HG03135 (cell line): Measurements from ENCODE around the gene PNPLA2.

ENCODE experiments used
- ATAC-seq: cut with Tn5 transposase; IDR thresholded peaks from one replicate; pipeline ENCODE4 v1.9.1; 2021; ENCODE audit warnings: mild to moderate bottlenecking, moderate library complexity; ENCODE audit not compliant: unreplicated experiment

Gene PNPLA2, protein sequence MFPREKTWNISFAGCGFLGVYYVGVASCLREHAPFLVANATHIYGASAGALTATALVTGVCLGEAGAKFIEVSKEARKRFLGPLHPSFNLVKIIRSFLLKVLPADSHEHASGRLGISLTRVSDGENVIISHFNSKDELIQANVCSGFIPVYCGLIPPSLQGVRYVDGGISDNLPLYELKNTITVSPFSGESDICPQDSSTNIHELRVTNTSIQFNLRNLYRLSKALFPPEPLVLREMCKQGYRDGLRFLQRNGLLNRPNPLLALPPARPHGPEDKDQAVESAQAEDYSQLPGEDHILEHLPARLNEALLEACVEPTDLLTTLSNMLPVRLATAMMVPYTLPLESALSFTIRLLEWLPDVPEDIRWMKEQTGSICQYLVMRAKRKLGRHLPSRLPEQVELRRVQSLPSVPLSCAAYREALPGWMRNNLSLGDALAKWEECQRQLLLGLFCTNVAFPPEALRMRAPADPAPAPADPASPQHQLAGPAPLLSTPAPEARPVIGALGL

DNA sequence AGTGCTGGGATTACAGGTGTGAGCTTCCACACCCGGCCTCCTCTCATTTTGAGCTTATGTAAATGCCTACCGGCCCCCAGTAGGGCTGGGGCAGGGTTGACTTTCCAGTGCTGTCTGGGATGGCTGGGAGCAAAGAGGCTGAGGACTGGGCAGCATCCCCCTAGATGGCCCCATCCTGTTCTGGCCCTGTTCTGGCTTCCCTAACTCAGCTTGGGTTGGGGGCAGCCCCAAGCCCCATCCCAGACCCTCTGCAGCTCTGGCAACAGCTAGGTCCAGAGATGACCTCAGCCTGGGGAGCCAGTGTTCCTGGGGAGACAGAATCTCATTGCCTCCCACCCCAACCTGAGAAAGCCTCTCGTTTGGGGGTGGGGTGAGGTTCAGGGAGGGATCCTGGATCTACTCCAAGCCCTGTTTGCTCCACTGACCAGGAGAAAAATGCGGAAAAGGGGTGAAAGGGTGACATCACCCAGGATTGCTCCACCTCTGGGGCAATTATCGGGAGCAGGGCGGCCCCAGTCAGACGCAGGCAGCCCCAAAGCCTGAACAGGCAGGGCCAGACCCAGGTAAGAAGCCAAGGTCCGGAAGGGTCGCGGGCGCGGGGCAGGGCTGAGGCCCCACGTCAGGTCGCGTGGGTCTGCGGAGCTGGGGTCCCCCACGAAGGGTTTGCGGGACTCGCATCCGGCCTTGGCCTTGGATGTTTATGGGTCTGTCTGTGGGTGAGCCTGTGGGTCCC is at the start of gene PNPLA2:
Gene PNPLA2, plus strand, starts transcription at position 519 of the 733 bp plus-strand sequence. CDS start 805 bp downstream, outside the sequence.
- ATAC-seq, result peak; percentile 2

DNA sequence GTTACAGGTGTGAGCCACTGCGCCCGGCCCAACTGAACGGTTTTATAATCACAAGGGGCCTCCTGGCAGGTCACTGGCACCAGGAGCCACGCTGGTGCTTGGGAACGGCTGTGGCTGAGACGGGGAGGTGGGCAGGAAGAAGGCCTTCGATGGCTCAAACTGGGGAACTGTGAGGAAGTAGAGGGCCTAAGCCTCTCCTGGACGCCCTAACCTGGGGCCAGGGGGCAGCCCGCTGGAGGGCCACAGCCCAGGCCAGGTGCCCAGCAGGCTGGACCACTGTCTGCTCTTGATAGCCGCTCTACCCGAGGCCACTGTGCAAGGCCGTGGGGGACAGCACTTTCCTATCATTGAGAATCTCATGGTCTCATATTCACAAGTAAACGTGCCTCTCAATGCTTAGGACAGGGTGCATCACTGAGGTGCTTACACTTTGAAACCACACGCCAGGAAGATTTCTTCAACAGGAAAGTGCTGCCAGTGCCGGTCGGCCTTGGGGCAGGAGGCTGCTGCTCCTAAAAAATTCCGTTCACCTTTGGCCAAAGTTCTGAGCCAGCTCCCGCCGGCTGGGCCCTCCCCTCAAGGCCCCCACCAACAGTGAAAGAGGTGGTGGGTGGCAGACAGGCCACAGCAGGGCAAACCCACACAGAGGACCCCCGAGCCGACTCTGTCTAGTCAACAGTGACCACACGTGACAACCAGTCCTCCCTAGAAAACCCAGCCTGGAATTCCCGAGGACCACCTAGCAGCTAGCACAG is 48.6 kb upstream of the PNPLA2 start:
- no peak for ATAC-seq

DNA sequence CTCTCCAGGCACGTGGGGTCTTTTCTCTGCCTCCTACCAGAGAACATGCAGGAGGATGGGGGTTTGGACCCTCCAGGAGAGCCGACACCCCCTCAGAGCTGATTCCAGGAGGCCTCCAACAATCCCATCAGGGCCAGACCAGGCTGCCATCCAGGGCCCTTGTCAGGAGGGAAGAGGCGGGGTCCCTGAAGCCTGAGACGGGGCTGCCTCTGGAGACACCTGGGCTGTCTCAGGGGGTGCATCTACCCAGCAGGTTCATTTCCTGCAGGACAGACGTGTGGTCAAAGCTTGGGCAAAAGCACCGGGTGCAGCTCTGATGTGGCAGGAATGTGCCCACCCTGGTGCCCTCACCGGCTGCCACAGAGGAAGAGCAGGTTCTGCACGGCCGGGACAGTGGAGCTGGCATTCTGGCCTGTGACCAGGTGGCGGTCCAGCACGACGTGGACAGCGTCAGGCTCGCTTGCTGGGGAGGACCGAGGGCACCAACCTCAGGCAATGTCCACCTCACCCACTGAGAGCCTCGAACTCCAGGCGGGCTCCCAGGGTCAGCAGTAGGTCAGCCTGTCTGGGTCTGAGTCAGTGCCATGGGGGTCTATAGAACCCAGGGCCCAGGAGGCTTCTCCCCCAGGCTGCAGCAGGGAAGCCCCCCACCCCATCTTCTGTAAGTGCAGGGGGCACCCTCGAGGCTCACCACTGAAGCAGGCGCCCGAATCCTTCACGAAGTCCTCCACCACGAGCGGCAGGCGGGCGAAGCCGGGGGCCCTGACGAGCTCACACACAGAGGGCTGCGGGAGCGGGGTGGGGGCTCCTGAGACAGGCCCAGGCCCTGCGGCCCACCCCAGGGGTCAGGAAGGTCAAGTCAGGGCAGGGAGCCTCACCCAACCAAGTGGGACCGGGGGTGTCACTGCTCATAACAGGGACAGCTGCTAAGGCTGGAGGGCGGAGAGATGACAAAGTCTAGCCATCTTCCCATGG is 47.8 kb upstream of the PNPLA2 start:
- ATAC-seq, result no peak

DNA sequence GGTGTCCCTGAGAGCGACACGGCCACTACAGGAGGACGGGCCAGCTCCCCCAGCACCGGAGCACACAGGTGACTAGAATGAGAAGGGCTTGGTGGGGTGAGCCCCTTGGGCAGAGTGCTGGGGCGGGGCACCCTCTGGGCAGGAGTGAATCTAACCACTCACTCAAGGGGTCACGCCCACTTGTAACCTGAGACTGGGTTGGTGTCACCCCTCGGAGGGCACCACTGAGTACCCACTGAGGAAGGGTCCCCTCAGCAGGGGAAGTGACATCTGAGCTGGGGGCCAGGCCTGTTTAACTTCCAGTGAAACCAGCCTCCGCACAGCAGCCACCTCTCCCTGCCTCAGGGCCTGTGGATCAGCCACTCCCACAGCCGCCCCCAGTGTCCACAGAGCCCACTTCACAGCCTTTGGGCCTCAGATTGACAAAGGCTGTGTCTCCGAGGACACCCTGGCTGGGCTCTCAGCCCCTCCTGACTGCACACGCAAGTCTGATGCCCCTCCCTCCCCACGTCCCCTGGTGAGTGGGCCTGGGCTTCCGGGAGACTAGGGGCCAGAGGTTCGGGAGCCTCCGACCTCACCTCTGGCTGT is 47.0 kb upstream of the PNPLA2 start:
- ATAC-seq, result no peak

DNA sequence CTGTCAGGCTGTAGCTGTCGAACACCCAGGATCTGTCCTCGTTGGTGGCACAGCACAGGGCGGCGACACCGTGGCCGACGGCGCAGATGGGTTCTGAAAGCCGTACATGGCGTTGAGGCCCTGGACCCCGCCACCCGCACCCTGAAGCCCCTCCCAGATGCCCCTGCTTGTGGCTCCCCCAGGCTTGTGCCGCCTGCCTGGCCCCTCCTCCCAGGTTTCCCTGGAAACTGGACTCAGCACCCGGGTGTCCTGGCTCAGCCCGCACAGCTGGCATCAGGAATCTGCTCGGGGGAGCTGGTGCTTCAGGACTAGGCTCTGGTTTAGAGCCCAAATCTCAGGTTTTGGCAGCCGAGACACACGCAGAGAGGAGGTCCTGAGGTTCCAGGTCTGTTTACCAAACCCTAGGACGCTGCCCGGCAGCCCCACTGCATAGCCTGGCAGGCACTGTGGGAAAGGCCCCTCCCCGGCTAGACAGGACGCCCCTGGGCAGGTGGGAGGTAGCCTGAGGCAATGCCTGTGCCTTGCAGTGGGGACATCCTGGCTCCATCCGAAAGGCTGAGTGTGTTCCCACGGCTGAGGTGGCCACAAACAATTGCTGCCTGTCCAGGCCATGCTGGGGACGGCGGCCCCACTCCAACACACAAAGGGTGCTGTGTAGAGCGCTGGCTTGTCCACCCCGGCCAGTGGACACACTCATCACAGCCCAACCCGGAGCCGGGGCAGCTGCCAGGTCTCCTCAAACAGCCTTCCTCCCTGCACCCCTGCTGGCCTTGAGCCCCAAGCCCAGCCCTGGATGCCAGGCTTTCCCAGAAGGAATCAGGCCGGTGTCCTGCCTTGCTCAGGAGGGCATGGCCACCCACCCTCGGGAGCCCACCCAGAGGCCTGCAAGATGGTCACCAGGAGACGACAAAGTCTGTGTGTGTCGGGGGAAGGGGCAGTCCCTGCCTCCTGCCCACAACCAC is 46.0 kb upstream of the PNPLA2 start:
- no peak for ATAC-seq

DNA sequence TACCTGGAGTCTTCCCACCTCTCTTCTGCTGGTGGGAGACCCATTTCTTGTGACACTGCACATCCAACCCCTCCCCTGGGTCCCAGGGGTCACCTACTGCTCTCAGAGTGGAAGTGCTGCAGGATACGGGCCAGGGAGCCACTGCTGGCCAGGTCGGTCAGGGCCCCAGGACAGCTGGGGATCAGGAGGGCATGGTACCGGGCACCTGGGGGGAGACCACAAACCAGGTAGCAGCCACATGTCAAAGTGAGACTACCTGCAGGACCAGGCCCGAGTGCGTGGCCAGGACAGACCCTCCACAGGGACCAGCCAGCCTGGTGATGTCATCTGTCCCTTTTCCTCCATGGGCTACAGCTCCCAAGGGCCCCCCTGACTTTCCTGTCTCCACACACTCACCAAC is 45.3 kb upstream of the PNPLA2 start:
- ATAC-seq, result no peak

DNA sequence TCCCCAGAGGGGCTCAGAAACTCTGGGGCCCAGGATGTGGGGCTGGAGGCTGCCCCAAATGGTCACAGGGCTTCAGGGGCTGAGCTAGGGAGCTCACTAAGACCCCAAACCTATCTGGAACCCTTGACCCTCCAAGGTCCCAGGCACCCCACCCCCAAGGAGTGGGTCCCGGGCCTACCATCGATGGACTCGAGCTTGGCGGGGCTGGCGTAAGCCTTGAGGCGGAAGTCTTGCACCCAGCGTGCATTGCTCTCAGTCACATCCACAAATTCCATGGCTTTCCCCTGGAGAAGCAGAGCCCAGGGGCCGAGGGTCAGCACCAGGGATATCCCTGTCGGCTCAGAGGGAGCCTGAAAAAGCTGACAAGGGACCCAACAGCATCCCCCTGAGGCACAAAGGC is 44.9 kb upstream of the PNPLA2 start:
- no peak for ATAC-seq

DNA sequence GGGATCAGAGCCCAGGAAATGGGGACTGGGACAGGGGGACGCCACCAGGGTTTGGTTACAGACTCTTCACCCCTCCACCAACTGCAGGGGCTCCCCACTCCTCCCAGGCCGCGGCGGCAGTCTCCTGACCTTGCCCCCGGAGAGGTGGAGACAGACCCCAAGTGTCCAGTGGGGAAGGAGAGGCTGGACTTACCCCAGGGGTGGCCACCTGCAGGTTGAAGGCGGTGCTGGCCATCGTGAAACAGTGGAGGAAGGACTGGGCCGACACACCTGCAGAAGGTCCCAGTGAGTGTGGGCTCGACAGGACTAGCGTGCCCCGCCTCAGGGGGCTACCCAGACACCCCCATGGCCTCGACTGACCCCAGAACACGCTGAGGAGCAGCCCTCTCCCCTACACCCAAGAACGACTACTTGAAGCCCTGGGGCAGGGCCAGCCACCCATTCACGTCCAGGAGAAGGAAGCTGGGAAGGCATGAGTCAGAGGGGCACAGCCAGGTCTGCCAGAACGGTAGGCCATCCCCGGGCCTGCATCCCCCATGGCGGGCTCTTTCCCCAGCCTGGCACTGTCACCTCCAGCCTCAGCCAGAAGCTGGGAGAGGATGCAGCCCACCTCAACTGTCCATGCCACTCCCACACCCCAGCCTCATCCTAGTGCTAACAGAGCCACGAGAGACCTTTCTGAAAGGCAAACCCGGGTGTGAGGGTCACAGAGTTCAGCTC is 43.7 kb upstream of the PNPLA2 start:
- no peak for ATAC-seq

DNA sequence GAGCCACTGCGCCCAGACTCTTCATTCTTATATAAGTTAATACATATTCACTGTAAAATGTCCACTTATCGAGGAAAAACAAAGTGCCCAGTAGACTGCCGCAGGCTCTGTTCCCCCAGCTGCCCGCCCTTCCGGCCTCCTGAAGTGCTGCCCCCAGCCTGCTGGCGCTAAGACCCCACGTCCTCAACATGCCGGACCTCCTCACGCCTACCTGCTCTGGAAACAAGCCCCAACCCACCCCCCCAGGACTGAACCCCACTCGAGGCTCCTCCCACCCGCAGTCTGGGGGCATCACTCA is 42.5 kb upstream of the PNPLA2 start:
- no peak for ATAC-seq

DNA sequence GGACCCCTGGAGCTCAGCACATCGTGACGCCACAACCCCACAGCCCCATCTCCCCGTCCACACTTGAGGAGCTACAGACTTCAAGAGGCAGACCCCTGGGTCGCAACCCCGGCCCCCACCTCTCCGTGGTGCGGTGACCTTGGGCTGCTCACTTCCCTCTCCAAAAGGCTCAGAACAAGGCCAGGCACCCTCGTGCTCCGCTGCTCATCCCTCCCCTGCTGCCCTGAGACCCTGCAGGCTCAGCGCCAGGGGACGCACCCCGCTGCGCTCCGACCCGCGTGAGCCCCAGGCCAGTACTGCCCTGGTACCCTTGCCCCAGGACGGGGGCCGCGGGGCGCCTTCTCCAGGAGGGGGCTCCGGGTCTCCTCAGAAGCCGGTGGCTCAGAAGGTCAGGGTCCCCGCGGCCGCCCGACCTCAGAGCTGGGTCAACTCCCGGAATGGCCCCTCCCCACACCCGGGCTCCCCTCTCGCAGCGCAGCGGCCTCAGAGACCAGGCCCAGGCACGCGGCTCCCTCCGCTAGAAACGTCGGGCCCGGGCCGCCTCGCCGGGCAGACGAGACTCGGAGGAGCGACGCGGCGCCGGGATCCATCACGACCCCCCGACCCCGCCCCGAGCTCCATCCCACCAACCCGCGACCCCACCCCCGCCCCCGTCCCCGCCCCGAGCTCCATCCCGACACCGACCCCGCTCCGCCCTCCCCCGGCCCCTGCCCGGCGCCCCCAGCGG is 42.0 kb upstream of the PNPLA2 start:
- ATAC-seq, result peak; percentile 23

DNA sequence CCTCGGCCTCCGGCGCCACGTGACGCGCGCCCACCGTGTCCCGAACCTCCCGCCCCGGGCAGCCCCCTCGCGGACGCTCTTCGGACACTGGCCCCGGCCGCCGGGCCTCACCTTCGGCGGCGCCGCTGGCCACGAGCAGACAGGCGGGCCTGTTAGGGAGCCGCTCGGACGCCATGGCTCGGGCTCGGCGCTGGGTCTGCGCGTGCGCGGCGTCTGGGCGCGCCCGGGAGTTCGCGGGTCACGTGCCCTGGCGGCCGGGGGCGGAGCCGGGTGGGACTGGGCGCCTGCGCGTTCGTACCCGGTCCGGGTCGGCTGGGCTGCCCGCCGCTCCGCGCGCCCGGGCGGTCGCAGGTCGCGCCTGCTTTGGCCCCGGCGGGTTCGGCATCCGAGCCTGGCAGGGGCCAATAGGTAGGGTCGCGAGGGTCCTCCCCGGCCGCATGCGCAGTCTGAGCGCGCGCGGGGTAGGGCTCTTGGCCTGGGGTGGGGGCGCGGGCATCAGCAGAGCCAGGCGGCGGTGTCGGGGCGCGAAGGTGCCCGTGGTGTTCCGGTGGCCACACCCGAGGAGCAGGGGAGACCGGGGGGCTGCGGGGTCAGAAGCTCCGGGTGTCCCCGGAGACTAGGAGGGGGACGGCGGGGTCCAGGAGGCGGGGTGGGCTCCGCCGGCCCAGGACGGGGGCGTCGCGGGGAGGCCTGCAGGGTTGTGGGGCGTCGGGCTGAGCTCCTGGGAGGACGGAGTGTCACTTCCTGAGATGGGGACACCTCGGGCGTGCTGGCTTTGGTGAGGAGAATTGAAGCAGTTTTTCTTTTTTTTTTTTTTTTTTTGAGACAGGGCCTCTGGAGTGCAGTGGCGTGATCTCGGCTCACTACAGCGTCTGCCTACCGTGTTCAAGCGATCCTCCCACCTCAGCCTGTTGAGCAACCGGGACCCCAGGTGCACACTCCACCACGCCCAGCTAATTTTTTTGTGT is 41.1 kb upstream of the PNPLA2 start, which contains the start of gene GATD1:
Gene GATD1, minus strand, starts transcription at position 200 of the 968 bp plus-strand sequence. Its CDS starts 25 bp downstream, at position 175.
- peak; percentile 73 for ATAC-seq

DNA sequence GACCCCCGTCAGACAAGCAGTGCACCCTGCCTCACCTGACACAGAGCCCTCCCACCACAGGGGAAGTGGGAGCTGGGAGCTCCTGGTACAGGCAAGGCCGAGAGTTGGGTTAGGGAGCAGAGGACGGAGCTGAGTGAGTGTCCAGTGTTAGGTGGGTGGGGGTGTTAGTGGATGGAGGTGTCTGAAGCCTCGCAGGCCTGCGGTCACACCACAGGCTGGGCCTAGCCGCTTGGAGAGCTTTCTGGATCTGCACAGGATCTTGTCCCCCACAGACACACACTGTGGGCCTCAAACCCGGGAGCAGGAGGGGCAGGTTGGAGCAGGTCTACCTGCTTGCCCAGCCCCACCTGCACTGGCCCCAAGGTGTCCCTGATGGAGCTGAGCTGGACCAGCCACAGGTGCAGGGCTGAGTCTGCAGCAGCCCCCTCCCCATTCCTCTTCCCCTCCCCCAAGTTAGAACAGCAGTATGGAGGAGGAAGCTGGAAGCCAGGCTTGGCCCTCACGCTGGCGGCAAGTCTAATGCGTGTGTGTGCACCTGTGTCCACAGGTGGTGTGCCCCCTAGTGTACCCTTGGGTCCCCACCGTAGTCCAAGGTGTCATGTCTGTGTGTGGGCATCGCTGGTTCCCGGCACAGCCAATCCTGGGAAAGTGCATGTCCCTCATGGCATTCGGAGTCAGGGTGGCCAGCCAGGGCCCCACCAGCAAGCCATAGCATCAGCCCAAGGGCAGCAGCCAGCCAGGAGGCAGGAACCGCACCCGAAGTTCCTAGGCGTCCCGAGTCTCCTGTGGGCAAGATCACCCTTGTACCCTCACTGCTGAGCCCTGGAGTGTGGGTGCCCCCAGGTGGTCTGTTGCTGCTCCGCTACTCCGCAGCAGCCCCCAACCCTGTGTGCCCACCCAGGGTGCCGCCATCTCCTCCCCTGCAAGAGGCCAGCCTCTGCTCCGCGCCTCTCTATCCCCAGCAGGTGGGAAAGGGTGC is 39.4 kb upstream of the PNPLA2 start:
- no peak for ATAC-seq

DNA sequence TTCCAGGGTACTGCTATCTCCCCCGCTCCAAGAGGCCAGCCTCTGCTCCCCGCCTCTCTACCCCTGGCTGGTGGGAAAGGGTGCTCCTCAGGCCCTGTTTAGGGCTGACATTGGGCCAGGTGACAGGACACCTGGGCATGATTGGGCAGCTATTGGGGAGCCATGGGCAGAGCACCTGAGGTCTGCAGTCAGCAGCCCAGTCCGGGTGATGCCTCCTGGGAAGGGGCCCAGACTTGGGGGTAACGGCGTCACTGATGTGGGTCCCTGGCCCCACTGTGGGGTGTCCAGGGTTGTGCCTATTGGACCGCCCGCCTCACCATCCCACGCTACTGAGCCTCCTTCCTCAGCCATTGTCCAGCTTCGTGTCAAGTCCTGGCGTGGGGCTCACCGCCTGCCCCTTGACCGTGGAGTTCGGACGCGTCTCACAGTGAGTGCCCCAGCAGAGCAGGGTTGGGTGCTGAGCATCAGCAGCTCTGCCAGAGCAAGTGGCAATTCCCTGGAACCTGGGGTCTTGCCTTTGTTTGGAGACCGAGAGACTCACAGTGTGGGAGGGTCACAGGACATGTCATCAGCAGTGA is 38.7 kb upstream of the PNPLA2 start:
- no peak for ATAC-seq

DNA sequence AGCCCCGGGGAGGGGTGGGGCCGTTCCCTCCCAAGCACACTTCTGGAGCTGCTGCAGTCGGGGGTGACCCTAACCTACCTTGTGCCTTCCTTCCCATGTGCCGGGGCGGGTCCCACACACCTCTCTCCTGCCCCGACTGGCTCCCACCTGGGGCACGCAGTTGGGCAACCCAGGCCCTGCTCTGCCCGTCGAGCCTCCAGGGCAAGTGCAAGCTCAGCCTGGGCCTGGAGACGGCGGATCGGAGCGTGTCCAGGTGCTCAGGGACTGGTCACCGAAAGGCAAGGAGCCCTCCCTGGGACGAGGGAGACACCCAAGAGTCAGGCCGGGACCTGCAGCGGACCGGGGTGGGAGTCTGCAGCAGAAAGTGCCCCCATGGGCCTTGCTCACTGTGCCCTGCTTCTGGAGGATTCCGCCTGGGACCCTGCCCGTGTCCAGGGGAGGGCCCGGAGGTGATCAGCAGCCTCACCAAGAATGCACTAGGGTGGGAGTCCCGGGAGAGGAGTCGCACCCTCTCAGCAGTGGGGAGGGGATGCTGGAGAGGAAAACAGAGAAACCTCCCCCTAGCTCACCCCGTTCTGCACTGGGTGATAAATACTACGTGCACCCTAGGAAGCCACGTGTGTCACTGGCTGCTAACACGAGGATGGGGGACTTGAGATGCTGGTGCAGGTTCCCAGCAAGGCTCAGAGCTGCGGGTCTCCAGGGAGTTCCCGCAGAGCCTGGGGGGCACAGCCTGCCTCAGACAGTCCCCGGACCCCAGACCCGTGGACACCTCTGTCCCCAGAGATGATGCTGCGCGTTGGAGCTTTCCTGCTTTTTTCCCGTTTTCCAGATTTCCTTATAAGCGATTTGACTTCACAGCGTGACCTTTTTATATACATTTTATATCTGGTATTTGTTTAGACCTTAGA is 36.2 kb upstream of the PNPLA2 start:
- ATAC-seq, result no peak
